Ovary (tissue), 3 donors: ENCODE data around the gene GNG4.

Experiments used
- EP300 ChIP-seq: sonication (generic); formaldehyde crosslinking; IDR thresholded peaks from one replicate; pipeline ENCODE4 v1.6.1; 2017; ENCODE audit warnings: antibody characterized with exemption
- POLR2A ChIP-seq: fragments of 450-650 bp; IDR thresholded peaks from one replicate; pipeline ENCODE4 v1.6.1; 2017; ENCODE audit warnings: antibody characterized with exemption, mild to moderate bottlenecking, moderate library complexity
- TF ChIP-seq, protein P1 (sequence below), 3 donors: fragments of 450-650 bp in 2 of 3; fragments of 200-600 bp in 1 of 3; IDR thresholded peaks; one replicate each; pipeline versions ENCODE4 v1.5.1 to v1.8.0; 2016 to 2022; ENCODE audit warnings: antibody characterized with exemption in 3 of 3, mild to moderate bottlenecking in 1 of 3
- donor health status: DM: no; HTN: no; CAD: no.

DNA sequence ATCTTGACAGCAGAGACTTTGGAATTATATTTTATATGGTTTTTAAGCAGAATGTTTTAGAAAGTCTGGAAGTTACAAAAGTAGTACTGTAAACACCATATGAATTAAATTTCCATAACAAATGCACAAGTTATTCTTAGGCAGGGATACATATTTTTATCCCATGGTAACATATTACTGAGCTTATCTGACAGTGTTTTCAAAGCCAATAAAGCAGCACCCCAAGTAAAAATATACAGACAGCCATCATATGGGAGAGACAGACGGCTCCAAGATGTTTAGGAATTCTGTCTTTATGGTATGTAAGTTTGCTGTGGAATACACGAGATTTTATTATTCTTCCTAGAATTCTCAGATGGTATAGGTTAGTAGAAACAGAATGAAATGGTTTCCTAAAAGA lies 12.0 kb upstream of the GNG4 start:
- TF ChIP-seq, protein P1, sequence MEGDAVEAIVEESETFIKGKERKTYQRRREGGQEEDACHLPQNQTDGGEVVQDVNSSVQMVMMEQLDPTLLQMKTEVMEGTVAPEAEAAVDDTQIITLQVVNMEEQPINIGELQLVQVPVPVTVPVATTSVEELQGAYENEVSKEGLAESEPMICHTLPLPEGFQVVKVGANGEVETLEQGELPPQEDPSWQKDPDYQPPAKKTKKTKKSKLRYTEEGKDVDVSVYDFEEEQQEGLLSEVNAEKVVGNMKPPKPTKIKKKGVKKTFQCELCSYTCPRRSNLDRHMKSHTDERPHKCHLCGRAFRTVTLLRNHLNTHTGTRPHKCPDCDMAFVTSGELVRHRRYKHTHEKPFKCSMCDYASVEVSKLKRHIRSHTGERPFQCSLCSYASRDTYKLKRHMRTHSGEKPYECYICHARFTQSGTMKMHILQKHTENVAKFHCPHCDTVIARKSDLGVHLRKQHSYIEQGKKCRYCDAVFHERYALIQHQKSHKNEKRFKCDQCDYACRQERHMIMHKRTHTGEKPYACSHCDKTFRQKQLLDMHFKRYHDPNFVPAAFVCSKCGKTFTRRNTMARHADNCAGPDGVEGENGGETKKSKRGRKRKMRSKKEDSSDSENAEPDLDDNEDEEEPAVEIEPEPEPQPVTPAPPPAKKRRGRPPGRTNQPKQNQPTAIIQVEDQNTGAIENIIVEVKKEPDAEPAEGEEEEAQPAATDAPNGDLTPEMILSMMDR (IDR thresholded peaks at IDR 0.05), result no peak
- no peak for TF ChIP-seq POLR2A
- TF ChIP-seq EP300, result no peak
